Naive thymus-derived CD8-positive, alpha-beta T cell (primary cell): ENCODE results near the gene DOLPP1. TPM values are rescaled to one million over a fixed set of nuclear protein-coding genes. Genes with fewer than 3 reads are reported as not detected.
A peak's percentile ranks its signal among the peaks of the same experiment; 100 is the strongest.
"Not testable (repeated sequence)": the region's sequence is repeated elsewhere in the genome, so short reads cannot be mapped to it uniquely, and the experiment has no call there.

Experiments
- ATAC-seq, 2 donors: fragments of 150-1000 bp; cut with Tn5 transposase in 1 of 2; sonication (Bioruptor Pico), chemical (Tn5 transposase) in 1 of 2; 1 replicate in 1 of 2; 2 replicates in 1 of 2; pipeline ENCODE4 v1.10.0; 2021; ENCODE audit warnings: mild to moderate bottlenecking in 2 of 2, moderate library complexity in 2 of 2
- POLR2A ChIA-PET: fragments of 350-600 bp; sonication (Branson Sonifier 250); formaldehyde crosslinking; loops from one replicate; lab custom pipeline; 2021; ENCODE audit warnings: antibody characterized with exemption; lab: Charles Lee
- DNase-seq, 10 donors: peaks; one replicate each; pipeline versions ENCODE4 v3.0.0 to v3.0.0-alpha.2; 2020 to 2022
- H3K27ac Mint-ChIP-seq, 10 donors: one replicate each; pipeline ENCODE4 v1.8.0; 2020 to 2022; ENCODE audit warnings: mild to moderate bottlenecking in 10 of 10, mixed read lengths in 10 of 10, moderate library complexity in 4 of 10, inconsistent platforms in 1 of 10
- H3K27me3 Mint-ChIP-seq, 5 donors: one replicate each; pipeline ENCODE4 v1.8.0; 2021 to 2022; ENCODE audit warnings: mixed read lengths in 5 of 5
- H3K36me3 Mint-ChIP-seq, 3 donors: one replicate each; pipeline ENCODE4 v1.8.0; 2020 to 2022; ENCODE audit warnings: mixed read lengths in 3 of 3, mild to moderate bottlenecking in 2 of 3, inconsistent platforms in 1 of 3
- H3K4me1 Mint-ChIP-seq, 4 donors: one replicate each; pipeline ENCODE4 v1.8.0; 2021 to 2022; ENCODE audit warnings: mixed read lengths in 4 of 4
- H3K4me3 Mint-ChIP-seq, 10 donors: one replicate each; pipeline ENCODE4 v1.8.0; 2020 to 2022; ENCODE audit warnings: mild to moderate bottlenecking in 10 of 10, mixed read lengths in 10 of 10, moderate library complexity in 6 of 10, inconsistent platforms in 1 of 10
- H3K9me3 Mint-ChIP-seq, 9 donors: one replicate each; pipeline ENCODE4 v1.8.0; 2020 to 2022; ENCODE audit warnings: mixed read lengths in 9 of 9, mild to moderate bottlenecking in 3 of 9, inconsistent platforms in 1 of 9, moderate library complexity in 1 of 9
- polyA plus RNA-seq, 3 donors: library from polyadenylated mRNA; unstranded; fragments of 300-500 nt; fragmentation: Illumina TruSeq; gene quantifications; one replicate each; pipeline ENCODE4 v1.2.3, GENCODE V29; 2021
- total RNA-seq, 8 experiments: library from RNA in 2 of 8; stranded (reverse) in 2 of 8; gene quantifications; one replicate each; pipeline ENCODE4 v1.2.3 and lab custom pipeline; 2021 to 2026

The DOLPP1 gene
- total and polyA plus RNA-seq, 5 experiments from 2014 or later: 5.7 to 11.1 (median 7.9) TPM

- POLR2A ChIA-PET: interaction anchor here (1.2 to 2.2 kb wide), 5 partner anchors 12 to 43 kb away, joined by 3 to 8 read pairs (median 5); partner anchors contain the start of gene DOLPP1
- DNase-seq (peak in 1 of 10 donors; percentile 12), ATAC-seq (no peak)
- Mint-ChIP-seq H3K36me3 (peaks cover 0 to 2% (median 0%) of the 10 kb centered on the region in 3 donors), H3K27ac (peak overlapping the region in 3 of 10 donors; percentile 14 to 89 (median 49)), H3K4me1 (peaks cover 14 to 38% (median 36%) of the 10 kb centered on the region in 4 donors), H3K4me3 (peak overlapping the region in 9 of 10 donors; percentile 63 to 97 (median 86)), H3K27me3 (no peaks in the 10 kb centered on the region), H3K9me3 (no peaks in the 10 kb centered on the region)
These were observed 29.2 kb downstream of the DOLPP1 start for GRCh38 chr9:129109952-129110739.

GRCh38 chr9:129110740-129111527, 30.0 kb downstream of the DOLPP1 start, which contains the start of the genes CRAT and PTPA:
TSS of gene CRAT (minus strand) at chr9:129110793. CDS start at chr9:129110509, 284 bp downstream.
TSS of gene PTPA (plus strand) at chr9:129111415. CDS start at chr9:129111601, 186 bp downstream.
- no peaks in the 10 kb centered on the region for H3K9me3 Mint-ChIP-seq
- DNase-seq (peak; percentile 86 to 99 (median 92)), ATAC-seq (peak; percentile 88)
- H3K36me3 Mint-ChIP-seq: peaks cover 0 to 2% (median 0%) of the 10 kb centered on the region in 3 donors
- peak within 1 kb of the TSS; percentile 43 to 98 (median 94) for H3K27ac Mint-ChIP-seq
- POLR2A ChIA-PET: interaction anchor here (1.0 to 2.2 kb wide), 6 partner anchors 14 to 83 kb away, joined by 3 to 8 read pairs (median 4); partner anchors contain the start of genes DOLPP1 and SH3GLB2
- peak within 1 kb of the TSS; percentile 86 to 97 (median 92) for H3K4me3 Mint-ChIP-seq
- H3K4me1 Mint-ChIP-seq: peaks cover 14 to 43% (median 41%) of the 10 kb centered on the region in 4 donors
- H3K27me3 Mint-ChIP-seq: no peaks in the 10 kb centered on the region

- ATAC-seq (peak; percentile 0 to 10), DNase-seq (peak in 3 of 10 donors; percentile 19 to 62 (median 22))
- Mint-ChIP-seq H3K9me3 (no peaks in the 10 kb centered on the region), H3K4me1 (peaks cover 14 to 44% (median 41%) of the 10 kb centered on the region in 4 donors), H3K27me3 (no peaks in the 10 kb centered on the region), H3K36me3 (peaks cover 0 to 2% (median 0%) of the 10 kb centered on the region in 3 donors), H3K4me3 (peak overlapping the region; percentile 86 to 97 (median 92)), H3K27ac (peak overlapping the region; percentile 43 to 96 (median 92))
- POLR2A ChIA-PET: interaction anchor here (0.6 to 2.2 kb wide), 8 partner anchors 14 to 514 kb away, joined by 3 to 8 read pairs (median 4); partner anchors contain the start of genes DOLPP1, NTMT1 and SH3GLB2
These were observed 30.7 kb downstream of the DOLPP1 start for GRCh38 chr9:129111528-129112151.

- POLR2A ChIA-PET: interaction anchor here (0.7 to 1.6 kb wide), 3 partner anchors 84 to 507 kb away, joined by 3 to 7 read pairs (median 3); partner anchors contain the start of gene SH3GLB2
- H3K36me3 Mint-ChIP-seq, H3K27me3 Mint-ChIP-seq, H3K9me3 Mint-ChIP-seq, DNase-seq, ATAC-seq: not testable (repeated sequence)
- Mint-ChIP-seq H3K4me3 (peak overlapping the region; percentile 22 to 97 (median 92)), H3K27ac (peak overlapping the region in 4 of 10 donors; percentile 43 to 96 (median 94)), H3K4me1 (peaks cover 14 to 44% (median 41%) of the 10 kb centered on the region in 4 donors)
These were observed 31.6 kb downstream of the DOLPP1 start for GRCh38 chr9:129112526-129112925.

GRCh38 chr9:129113645-129114304, 32.9 kb downstream of the DOLPP1 start:
- peak overlapping the region in 3 of 10 donors; percentile 7 to 58 (median 26) for H3K4me3 Mint-ChIP-seq
- ATAC-seq (no peak), DNase-seq (peak in 1 of 10 donors; percentile 11)
- POLR2A ChIA-PET: interaction anchor here (1.1 to 1.7 kb wide), 2 partner anchors 18 to 26 kb away, joined by 3 to 5 read pairs; no protein-coding TSS in a partner anchor
- H3K4me1 Mint-ChIP-seq: peaks cover 12 to 45% (median 38%) of the 10 kb centered on the region in 4 donors
- peak overlapping the region in 3 of 10 donors; percentile 10 to 22 (median 13) for H3K27ac Mint-ChIP-seq
- H3K9me3 Mint-ChIP-seq: no peaks in the 10 kb centered on the region
- H3K27me3 Mint-ChIP-seq: no peaks in the 10 kb centered on the region
- peaks cover 0 to 4% (median 0%) of the 10 kb centered on the region in 3 donors for H3K36me3 Mint-ChIP-seq

GRCh38 chr9:129118799-129119198, 37.9 kb downstream of the DOLPP1 start:
- Mint-ChIP-seq H3K4me1 (peaks cover 8 to 30% (median 16%) of the 10 kb centered on the region in 4 donors), H3K27me3 (no peaks in the 10 kb centered on the region), H3K27ac (no peak overlapping the region), H3K4me3 (no peak overlapping the region), H3K9me3 (no peaks in the 10 kb centered on the region), H3K36me3 (peaks cover 0 to 49% (median 7%) of the 10 kb centered on the region in 3 donors)
- POLR2A ChIA-PET: interaction anchor here (0.6 to 0.8 kb wide), 3 partner anchors 10 to 142 kb away, joined by 3 to 4 read pairs (median 4); no protein-coding TSS in a partner anchor
- ATAC-seq (no peak), DNase-seq (peak in 1 of 10 donors; percentile 9)

- Mint-ChIP-seq H3K27ac (no peak overlapping the region), H3K4me3 (no peak overlapping the region), H3K4me1 (peaks cover 0 to 15% (median 2%) of the 10 kb centered on the region in 4 donors), H3K9me3 (no peaks in the 10 kb centered on the region), H3K36me3 (peaks cover 0 to 63% (median 8%) of the 10 kb centered on the region in 3 donors), H3K27me3 (no peaks in the 10 kb centered on the region)
- POLR2A ChIA-PET: interaction anchor here (0.6 to 0.9 kb wide), 2 partner anchors 9 to 86 kb away, joined by 3 to 4 read pairs; partner anchors contain the start of gene MIGA2
- ATAC-seq (no peak), DNase-seq (peak in 1 of 10 donors; percentile 24)
These were observed 40.6 kb downstream of the DOLPP1 start for GRCh38 chr9:129121483-129121882.

GRCh38 chr9:129122133-129122532, 41.2 kb downstream of the DOLPP1 start:
- H3K27me3 Mint-ChIP-seq: no peaks in the 10 kb centered on the region
- H3K9me3 Mint-ChIP-seq: no peaks in the 10 kb centered on the region
- peaks cover 0 to 69% (median 8%) of the 10 kb centered on the region in 3 donors for H3K36me3 Mint-ChIP-seq
- ATAC-seq: no peak
- H3K27ac Mint-ChIP-seq: no peak overlapping the region
- no peak for DNase-seq
- no peak overlapping the region for H3K4me3 Mint-ChIP-seq
- H3K4me1 Mint-ChIP-seq: peaks cover 0 to 15% (median 2%) of the 10 kb centered on the region in 4 donors
- POLR2A ChIA-PET: interaction anchor here (0.9 kb wide), 1 partner anchor 86 kb away, joined by 3 read pairs; the partner anchor contains the start of gene MIGA2

GRCh38 chr9:129122976-129123375, 42.1 kb downstream of the DOLPP1 start:
- peaks cover 0 to 74% (median 8%) of the 10 kb centered on the region in 3 donors for H3K36me3 Mint-ChIP-seq

GRCh38 chr9:129124506-129125069, 43.7 kb downstream of the DOLPP1 start:
- peaks cover 0 to 8% (median 1%) of the 10 kb centered on the region in 4 donors for H3K4me1 Mint-ChIP-seq
- POLR2A ChIA-PET: interaction anchor here (1.3 kb wide), 1 partner anchor 13 kb away, joined by 3 read pairs; the partner anchor contains the start of gene PTPA
- H3K9me3 Mint-ChIP-seq: no peaks in the 10 kb centered on the region
- H3K36me3 Mint-ChIP-seq: peaks cover 0 to 78% (median 8%) of the 10 kb centered on the region in 3 donors
- no peaks in the 10 kb centered on the region for H3K27me3 Mint-ChIP-seq
- no peak for ATAC-seq
- peak overlapping the region in 1 of 10 donors; percentile 55 for H3K27ac Mint-ChIP-seq
- no peak for DNase-seq
- no peak overlapping the region for H3K4me3 Mint-ChIP-seq

More at GRCh38 chr9:129122976-129123375, 42.1 kb downstream of the DOLPP1 start:
- H3K9me3 Mint-ChIP-seq, H3K27ac Mint-ChIP-seq, H3K4me3 Mint-ChIP-seq, POLR2A ChIA-PET, H3K27me3 Mint-ChIP-seq, ATAC-seq: not testable (repeated sequence)
- peaks cover 0 to 11% (median 2%) of the 10 kb centered on the region in 4 donors for H3K4me1 Mint-ChIP-seq
- DNase-seq: peak in 1 of 10 donors; percentile 55
